H1 (cell line): Measurements from ENCODE around the gene ADAM12. TPM values are rescaled to one million over a fixed set of nuclear protein-coding genes. Genes with fewer than 3 reads are reported as not detected.

Experiments
- CTCF ChIA-PET: fragments of 300-600 bp; sonication (Branson Sonifier 250); formaldehyde crosslinking; loops from one replicate; lab custom pipeline; 2021; ENCODE audit not compliant: partially characterized antibody; lab: Charles Lee
- POLR2A ChIA-PET: fragments of 300-600 bp; sonication (Branson Sonifier 250); formaldehyde crosslinking; loops from one replicate; lab custom pipeline; 2021; ENCODE audit warnings: inconsistent platforms; ENCODE audit not compliant: partially characterized antibody; lab: Charles Lee
- DNase-seq, 2 experiments: peaks; one replicate each; pipeline versions ENCODE4 v3.0.0 to v3.0.0-alpha.2; 2010 to 2022; ENCODE audit warnings: low spot score in 2 of 2, low read depth in 1 of 2, mixed read lengths in 1 of 2
- FAIRE-seq: peaks from 2 replicates; lab custom pipeline; 2011; peaks lifted over from hg19 to GRCh38; lab: Jason Lieb, UNC
- H2AFZ ChIP-seq: 2 replicates; pipeline ENCODE4 v1.8.1; 2012; ENCODE audit warnings: low read length, inconsistent platforms
- H2AK5ac ChIP-seq: 2 replicates; pipeline ENCODE4 v1.6.1; 2013; ENCODE audit warnings: low read depth, low read length
- H2BK120ac ChIP-seq: replicated peaks from 2 replicates; pipeline ENCODE3; 2013; ENCODE audit warnings: low read depth, low read length, inconsistent platforms
- H2BK12ac ChIP-seq: 2 replicates; pipeline ENCODE4 v1.6.1; 2013; ENCODE audit warnings: low read depth, low read length
- H2BK15ac ChIP-seq: 2 replicates; pipeline ENCODE4 v1.6.1; 2013; ENCODE audit warnings: low read length
- H2BK20ac ChIP-seq: 2 replicates; pipeline ENCODE4 v1.6.1; 2013; ENCODE audit warnings: low read length
- H2BK5ac ChIP-seq: 2 replicates; pipeline ENCODE4 v1.6.1; 2013; ENCODE audit warnings: low read depth, low read length
- H3K14ac ChIP-seq: 2 replicates; pipeline ENCODE4 v1.6.1; 2013; ENCODE audit warnings: inconsistent platforms; ENCODE audit not compliant: insufficient read length
- H3K18ac ChIP-seq: 2 replicates; pipeline ENCODE4 v1.6.1; 2013; ENCODE audit warnings: low read length; ENCODE audit errors: extremely low read depth
- H3K23ac ChIP-seq: 2 replicates; pipeline ENCODE4 v1.6.1; 2013; ENCODE audit warnings: inconsistent platforms; ENCODE audit not compliant: insufficient read length
- H3K23me2 ChIP-seq: 2 replicates; pipeline ENCODE4 v1.6.1; 2013; ENCODE audit warnings: low read depth, low read length
- H3K27ac ChIP-seq: 2 replicates; pipeline ENCODE4 v1.6.1; 2011; ENCODE audit warnings: low read depth, low read length, inconsistent platforms
- H3K27me3 ChIP-seq, 4 experiments: replicated peaks in 1 of 4; 1 replicate in 1 of 4; 2 replicates in 3 of 4; pipeline versions ENCODE4 v1.6.1 to v1.8.1; 2011 to 2013; ENCODE audit warnings: low read length in 3 of 4, mild to moderate bottlenecking in 3 of 4, inconsistent platforms in 2 of 4, mixed read lengths in 2 of 4, moderate library complexity in 1 of 4; ENCODE audit not compliant: control insufficient read depth in 3 of 4, insufficient read depth in 3 of 4; ENCODE audit errors: extremely low read depth in 1 of 4
- H3K36me3 ChIP-seq, 4 experiments: 2 replicates each; pipeline versions ENCODE4 v1.6.1 to v1.8.1; 2011 to 2013; ENCODE audit warnings: mild to moderate bottlenecking in 4 of 4, low read length in 3 of 4, moderate library complexity in 2 of 4, control low read depth in 1 of 4, inconsistent platforms in 1 of 4; ENCODE audit not compliant: insufficient read depth in 4 of 4, control insufficient read depth in 2 of 4
- H3K4ac ChIP-seq: replicated peaks from 2 replicates; pipeline ENCODE3; 2013; ENCODE audit warnings: low read length, low read depth, mixed read lengths, inconsistent platforms; ENCODE audit not compliant: insufficient read length
- H3K4me1 ChIP-seq, 4 experiments: replicated peaks in 1 of 4; 1 replicate in 1 of 4; 2 replicates in 3 of 4; pipeline versions ENCODE4 v1.6.1 to v1.8.1; 2011 to 2013; ENCODE audit warnings: low read length in 3 of 4, inconsistent platforms in 2 of 4, mixed read lengths in 1 of 4; ENCODE audit not compliant: insufficient read depth in 4 of 4, control insufficient read depth in 3 of 4
- H3K4me2 ChIP-seq, 2 experiments: 2 replicates each; pipeline versions ENCODE4 v1.6.1 to v1.8.1; 2011 to 2013; ENCODE audit warnings: low read depth in 2 of 2, low read length in 2 of 2, control low read depth in 1 of 2, inconsistent platforms in 1 of 2, mild to moderate bottlenecking in 1 of 2; ENCODE audit not compliant: insufficient read depth in 1 of 2
- H3K4me3 ChIP-seq, 4 experiments: fragments of 200-600, 300-600 bp in 1 of 4; sonication (generic), shearing (Covaris generic), sonication (Bioruptor Twin) in 1 of 4; 2 replicates each; pipeline versions ENCODE4 v1.5.1 to v1.8.1; 2011 to 2016; ENCODE audit warnings: low read length in 4 of 4, low read depth in 3 of 4, control low read depth in 2 of 4, inconsistent platforms in 2 of 4, mild to moderate bottlenecking in 2 of 4, mixed read lengths in 1 of 4, moderate library complexity in 1 of 4; ENCODE audit not compliant: insufficient read depth in 2 of 4; ENCODE audit errors: extremely low read depth in 1 of 4
- H3K56ac ChIP-seq: replicated peaks from 2 replicates; pipeline ENCODE3; 2013; ENCODE audit warnings: low read depth, mild to moderate bottlenecking, mixed read lengths, low read length, inconsistent platforms; ENCODE audit not compliant: insufficient read length
- H3K79me1 ChIP-seq: 2 replicates; pipeline ENCODE4 v1.6.1; 2013; ENCODE audit warnings: low read depth, low read length, control low read depth
- H3K79me2 ChIP-seq, 2 experiments: 2 replicates each; pipeline versions ENCODE4 v1.6.1 to v1.8.1; 2012 to 2013; ENCODE audit warnings: low read length in 2 of 2, mild to moderate bottlenecking in 2 of 2, inconsistent platforms in 1 of 2; ENCODE audit not compliant: insufficient read depth in 2 of 2, control insufficient read depth in 1 of 2
- H3K9ac ChIP-seq, 4 experiments: replicated peaks in 1 of 4; 1 replicate in 1 of 4; 2 replicates in 3 of 4; pipeline versions ENCODE4 v1.6.1 to v1.8.1; 2011 to 2013; ENCODE audit warnings: low read depth in 3 of 4, low read length in 3 of 4, control low read depth in 2 of 4, mild to moderate bottlenecking in 2 of 4, moderate library complexity in 2 of 4, inconsistent platforms in 1 of 4; ENCODE audit errors: extremely low read depth in 1 of 4
- H3K9me3 ChIP-seq, 2 experiments: 2 replicates each; pipeline versions ENCODE4 v1.6.1 to v1.8.1; 2012 to 2013; ENCODE audit warnings: mild to moderate bottlenecking in 2 of 2, moderate library complexity in 2 of 2, control low read depth in 1 of 2, inconsistent platforms in 1 of 2, low read depth in 1 of 2, low read length in 1 of 2, mixed read lengths in 1 of 2; ENCODE audit not compliant: insufficient read depth in 2 of 2
- H4K20me1 ChIP-seq, 2 experiments: replicated peaks in 1 of 2; 2 replicates each; pipeline versions ENCODE3 to v1.8.1; 2011 to 2013; ENCODE audit warnings: inconsistent platforms in 2 of 2, low read length in 2 of 2, mild to moderate bottlenecking in 1 of 2; ENCODE audit not compliant: insufficient read depth in 2 of 2, control insufficient read depth in 1 of 2
- H4K5ac ChIP-seq: 2 replicates; pipeline ENCODE4 v1.6.1; 2013; ENCODE audit warnings: low read length, low read depth, mixed read lengths, inconsistent platforms; ENCODE audit not compliant: insufficient read length
- H4K8ac ChIP-seq: 2 replicates; pipeline ENCODE4 v1.8.0; 2013; ENCODE audit warnings: mild to moderate bottlenecking, moderate library complexity, low read length, inconsistent platforms; ENCODE audit not compliant: insufficient read depth; ENCODE audit errors: extremely low read depth
- H4K91ac ChIP-seq: replicated peaks from 2 replicates; pipeline ENCODE3; 2013; ENCODE audit warnings: low read length, mixed read lengths, inconsistent platforms; ENCODE audit not compliant: insufficient read length
- BCL11A ChIP-seq, 2 experiments: IDR thresholded peaks; one replicate each; pipeline ENCODE4 v1.6.1; 2011; ENCODE audit warnings: low read depth in 2 of 2, low read length in 2 of 2, mild to moderate bottlenecking in 2 of 2
- CHD1 ChIP-seq: IDR thresholded peaks from 2 replicates; pipeline ENCODE4 v1.6.1; 2012; ENCODE audit warnings: low read depth, low read length, improper control_type of control experiment
- FOSL1 ChIP-seq: IDR thresholded peaks from 2 replicates; pipeline ENCODE4 v1.6.1; 2011; ENCODE audit warnings: mild to moderate bottlenecking, low read depth, low read length, moderate library complexity; ENCODE audit not compliant: insufficient read depth
- PHF8 ChIP-seq: fragments of 200-600 bp; sonication (generic); conservative IDR thresholded peaks from 2 replicates; pipeline ENCODE4 v1.7.1; 2012; ENCODE audit warnings: low read depth, mild to moderate bottlenecking, inconsistent platforms, low read length, moderate library complexity
- POLR2A ChIP-seq, 2 experiments: IDR thresholded peaks; 1 replicate in 1 of 2; 2 replicates in 1 of 2; pipeline ENCODE4 v1.6.1; 2011; ENCODE audit warnings: low read depth in 2 of 2, low read length in 2 of 2, mild to moderate bottlenecking in 2 of 2; ENCODE audit errors: control extremely low read depth in 1 of 2
- SIN3A ChIP-seq, 2 experiments: IDR thresholded peaks in 1 of 2; conservative IDR thresholded peaks in 1 of 2; 2 replicates each; pipeline ENCODE4 v1.6.1; 2011 to 2012; ENCODE audit warnings: low read length in 2 of 2, improper control_type of control experiment in 1 of 2, low read depth in 1 of 2, mild to moderate bottlenecking in 1 of 2
- SIX5 ChIP-seq: IDR thresholded peaks from 2 replicates; pipeline ENCODE4 v1.6.1; 2011; ENCODE audit warnings: mild to moderate bottlenecking, low read depth, low read length
- SRF ChIP-seq: IDR thresholded peaks from 2 replicates; pipeline ENCODE4 v1.6.1; 2011; ENCODE audit warnings: mild to moderate bottlenecking, low read depth, low read length, moderate library complexity
- TEAD4 ChIP-seq: IDR thresholded peaks from 2 replicates; pipeline ENCODE4 v1.6.1; 2012; ENCODE audit warnings: low read depth, low read length, inconsistent platforms, mixed read lengths
- YY1 ChIP-seq: IDR thresholded peaks from 2 replicates; pipeline ENCODE4 v1.6.1; 2011; ENCODE audit warnings: low read depth, mild to moderate bottlenecking, low read length
- WGBS, 2 experiments: shearing (Covaris generic) in 1 of 2; methylation state at CpG; one replicate each; pipeline versions ENCODE4 v1.1.6 to v1.1.7; 2013 to 2015; ENCODE audit warnings: low lambda C conversion rate in 2 of 2, mixed read lengths in 2 of 2, inconsistent platforms in 1 of 2, low coverage in 1 of 2, missing lambda C conversion rate in 1 of 2; ENCODE audit not compliant: insufficient replicate concordance in 2 of 2, insufficient coverage in 1 of 2, insufficient read length in 1 of 2; ENCODE audit errors: extremely low coverage in 1 of 2, missing lambda C conversion rate in 1 of 2; 5-methylcytosine and 5-hydroxymethylcytosine counted together
- polyA plus RNA-seq, 7 experiments: library from polyadenylated mRNA; depleted of rRNA in 3 of 7; stranded (reverse) in 5 of 7; unstranded in 2 of 7; fragments of >200 nt in 5 of 7; fragments of 200-250 nt in 2 of 7; gene quantifications; 1 replicate in 5 of 7; 2 replicates in 1 of 7; 4 replicates in 1 of 7; pipeline versions ENCODE4 v1.2.1 to v1.2.3, GENCODE V29; 2011 to 2013; ENCODE audit warnings: missing spikeins in 2 of 7, mixed read lengths in 2 of 7
- total RNA-seq: library from RNA; stranded (reverse); fragmentation: NEBNext Ultra II Directional; extraction: Animal tissue kit (Norgen Biotek cat#: 25700); gene quantifications from 2 replicates; pipeline ENCODE4 v1.2.1, GENCODE V29; 2021
- TF ChIP-seq, protein P1 (sequence below): IDR thresholded peaks from 2 replicates; pipeline ENCODE4 v1.6.1; 2012; ENCODE audit warnings: inconsistent platforms
- TF ChIP-seq, protein P2 (sequence below): IDR thresholded peaks from 2 replicates; pipeline ENCODE4 v1.6.1; 2012; ENCODE audit warnings: low read length, inconsistent platforms

The ADAM12 gene
- total and polyA plus RNA-seq, 2 of the 8 experiments (the other 6 are each of a cell fraction or from before 2014, with no cell fraction given) = 0.07 to 0.17 TPM

DNA sequence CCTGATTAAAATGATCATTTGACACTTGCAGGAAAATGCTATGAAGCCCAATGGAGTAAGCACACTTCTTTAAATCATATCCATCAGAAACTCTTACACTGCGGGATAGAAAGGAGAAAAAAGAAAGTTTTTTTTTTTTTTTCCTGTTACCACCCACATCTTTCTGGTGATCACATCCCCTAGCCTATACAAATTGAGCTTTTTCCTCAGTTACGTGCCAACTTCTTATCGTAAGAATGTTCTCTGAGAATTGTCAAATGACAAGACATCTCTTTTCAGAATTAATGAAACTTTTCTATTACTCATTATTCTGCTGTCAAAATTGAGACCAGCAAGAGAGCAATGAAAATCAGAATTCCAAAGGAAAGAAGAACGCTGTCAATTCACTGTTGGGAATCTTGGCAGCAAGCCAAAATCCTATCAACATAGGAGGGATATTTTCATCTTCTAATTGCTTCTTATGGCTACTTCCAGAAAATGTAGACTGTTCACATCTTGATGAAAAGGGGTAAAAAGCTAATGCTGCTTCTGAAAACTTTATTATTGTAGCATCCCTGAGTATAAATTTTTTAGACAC lies 179.5 kb downstream of the ADAM12 start:
- Histone ChIP-seq H2BK20ac (no peak overlapping the region), H4K20me1 (no peaks in the 10 kb centered on the region), H2BK5ac (no peak overlapping the region), H3K27ac (no peak overlapping the region), H3K9ac (no peak overlapping the region), H3K4me2 (no peak overlapping the region), H2AK5ac (no peak overlapping the region), H3K4me1 (no peaks in the 10 kb centered on the region), H2BK12ac (no peak overlapping the region), H3K9me3 (no peaks in the 10 kb centered on the region; a peak in 1 of 4 replicates), H2BK120ac (no peak overlapping the region), H3K79me2 (no peaks in the 10 kb centered on the region), H2BK15ac (no peak overlapping the region), H3K23me2 (no peaks in the 10 kb centered on the region), H3K23ac (no peak overlapping the region), H3K4ac (no peak overlapping the region), H3K36me3 (no peaks in the 10 kb centered on the region), H2AFZ (no peak overlapping the region), H3K14ac (no peak overlapping the region), H3K79me1 (no peaks in the 10 kb centered on the region), H4K5ac (no peak overlapping the region), H3K18ac (no peak overlapping the region), H3K27me3 (no peaks in the 10 kb centered on the region), H3K56ac (no peak overlapping the region), H3K4me3 (no peak overlapping the region), H4K91ac (no peak overlapping the region), H4K8ac (no peak overlapping the region)
- ChIA-PET POLR2A (no interaction called here), CTCF (interaction anchor here (1.5 kb wide), 1 partner anchor 78 kb away, joined by 3 read pairs; no protein-coding TSS in a partner anchor)
- FAIRE-seq (no peak), DNase-seq (no peak)
- WGBS, 2 experiments = 91% methylated on average over 4 of the region's 4 CpGs; no CpG with 5 or more reads in 1 of the 2 experiments
- TF ChIP-seq, protein P1, sequence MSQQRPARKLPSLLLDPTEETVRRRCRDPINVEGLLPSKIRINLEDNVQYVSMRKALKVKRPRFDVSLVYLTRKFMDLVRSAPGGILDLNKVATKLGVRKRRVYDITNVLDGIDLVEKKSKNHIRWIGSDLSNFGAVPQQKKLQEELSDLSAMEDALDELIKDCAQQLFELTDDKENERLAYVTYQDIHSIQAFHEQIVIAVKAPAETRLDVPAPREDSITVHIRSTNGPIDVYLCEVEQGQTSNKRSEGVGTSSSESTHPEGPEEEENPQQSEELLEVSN = no peak
- TF ChIP-seq SRF (no peak), TEAD4 (no peak), SIX5 (no peak), FOSL1 (no peak), CHD1 (no peak), SIN3A (conservative IDR thresholded peaks at IDR 0.05 in 1 of 2, IDR thresholded peaks at IDR 0.05 in 1 of 2; ENCODE audit: low read depth in 1 of 2, low read length in 2 of 2) (no peak), BCL11A (IDR thresholded peaks at IDR 0.05; ENCODE audit: low read depth in 2 of 2, low read length in 2 of 2) (no peak), YY1 (no peak), PHF8 (no peak), POLR2A (IDR thresholded peaks at IDR 0.05; ENCODE audit: control extremely low read depth in 1 of 2, low read depth in 2 of 2, low read length in 2 of 2) (no peak)
- TF ChIP-seq, protein P2, sequence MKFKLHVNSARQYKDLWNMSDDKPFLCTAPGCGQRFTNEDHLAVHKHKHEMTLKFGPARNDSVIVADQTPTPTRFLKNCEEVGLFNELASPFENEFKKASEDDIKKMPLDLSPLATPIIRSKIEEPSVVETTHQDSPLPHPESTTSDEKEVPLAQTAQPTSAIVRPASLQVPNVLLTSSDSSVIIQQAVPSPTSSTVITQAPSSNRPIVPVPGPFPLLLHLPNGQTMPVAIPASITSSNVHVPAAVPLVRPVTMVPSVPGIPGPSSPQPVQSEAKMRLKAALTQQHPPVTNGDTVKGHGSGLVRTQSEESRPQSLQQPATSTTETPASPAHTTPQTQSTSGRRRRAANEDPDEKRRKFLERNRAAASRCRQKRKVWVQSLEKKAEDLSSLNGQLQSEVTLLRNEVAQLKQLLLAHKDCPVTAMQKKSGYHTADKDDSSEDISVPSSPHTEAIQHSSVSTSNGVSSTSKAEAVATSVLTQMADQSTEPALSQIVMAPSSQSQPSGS = no peak
